Neuronal stem cell (in vitro differentiated cells): Measurements from ENCODE around the gene REV1.
"Not testable (repeated sequence)": the region's sequence is repeated elsewhere in the genome, so short reads cannot be mapped to it uniquely, and the experiment has no call there.

Experiments used
- DNase-seq: peaks from one replicate; pipeline ENCODE4 v3.0.0-alpha.2; 2013; ENCODE audit warnings: low spot score
- H2AFZ ChIP-seq: one replicate; pipeline ENCODE4 v1.6.1; 2013; ENCODE audit warnings: mild to moderate bottlenecking, low read length, inconsistent platforms
- H2AK5ac ChIP-seq: 2 replicates; pipeline ENCODE4 v1.6.1; 2013; ENCODE audit warnings: low read depth, mild to moderate bottlenecking, inconsistent platforms, low read length, moderate library complexity, mixed read lengths
- H2BK120ac ChIP-seq: 2 replicates; pipeline ENCODE4 v1.6.1; 2013; ENCODE audit warnings: low read depth, mild to moderate bottlenecking, inconsistent platforms, low read length, moderate library complexity, mixed read lengths
- H2BK12ac ChIP-seq: one replicate; pipeline ENCODE4 v1.6.1; 2013; ENCODE audit warnings: low read length, inconsistent platforms
- H2BK15ac ChIP-seq: 2 replicates; pipeline ENCODE4 v1.6.1; 2013; ENCODE audit warnings: mild to moderate bottlenecking, low read length, inconsistent platforms, mixed read lengths
- H2BK5ac ChIP-seq: one replicate; pipeline ENCODE4 v1.6.1; 2013; ENCODE audit warnings: inconsistent platforms, mild to moderate bottlenecking, low read length, moderate library complexity
- H3K14ac ChIP-seq: one replicate; pipeline ENCODE4 v1.6.1; 2013; ENCODE audit warnings: low read length, inconsistent platforms
- H3K18ac ChIP-seq: 2 replicates; pipeline ENCODE4 v1.6.1; 2013; ENCODE audit warnings: low read length, inconsistent platforms
- H3K23ac ChIP-seq: 2 replicates; pipeline ENCODE4 v1.6.1; 2013; ENCODE audit warnings: low read depth, mild to moderate bottlenecking, mixed read lengths, low read length, inconsistent platforms; ENCODE audit not compliant: poor library complexity
- H3K27ac ChIP-seq: replicated peaks from 3 replicates; pipeline ENCODE4 v1.5.1; 2013; ENCODE audit warnings: low read length, inconsistent platforms
- H3K27me3 ChIP-seq, 3 experiments: 2 replicates each; pipeline ENCODE4 v1.6.1; 2013; ENCODE audit warnings: low read length in 3 of 3, mild to moderate bottlenecking in 2 of 3, inconsistent platforms in 1 of 3, low read depth in 1 of 3, mixed read lengths in 1 of 3, moderate library complexity in 1 of 3; ENCODE audit not compliant: control insufficient read depth in 3 of 3, insufficient read depth in 3 of 3
- H3K36me3 ChIP-seq, 2 donors: replicated peaks in 1 of 2; 2 replicates each; pipeline ENCODE4 v1.6.1; 2013; ENCODE audit warnings: low read length in 2 of 2; ENCODE audit not compliant: control insufficient read depth in 2 of 2, insufficient read depth in 2 of 2
- H3K4ac ChIP-seq: 2 replicates; pipeline ENCODE4 v1.6.1; 2013; ENCODE audit warnings: inconsistent platforms, mild to moderate bottlenecking, low read length, moderate library complexity
- H3K4me1 ChIP-seq, 2 donors: 1 replicate in 1 of 2; 2 replicates in 1 of 2; pipeline ENCODE4 v1.6.1; 2013; ENCODE audit warnings: low read length in 2 of 2, low read depth in 1 of 2; ENCODE audit not compliant: control insufficient read depth in 2 of 2, insufficient read depth in 1 of 2
- H3K4me2 ChIP-seq: one replicate; pipeline ENCODE4 v1.6.1; 2013; ENCODE audit warnings: mild to moderate bottlenecking, low read length, inconsistent platforms; ENCODE audit not compliant: insufficient read depth, poor library complexity, severe bottlenecking
- H3K4me3 ChIP-seq, 2 donors: 2 replicates each; pipeline ENCODE4 v1.5.1; 2013; ENCODE audit warnings: low read length in 2 of 2, mild to moderate bottlenecking in 2 of 2, inconsistent platforms in 1 of 2, moderate library complexity in 1 of 2
- H3K79me1 ChIP-seq: one replicate; pipeline ENCODE4 v1.6.1; 2013; ENCODE audit warnings: low read depth, mild to moderate bottlenecking, inconsistent platforms, low read length, moderate library complexity
- H3K9ac ChIP-seq: one replicate; pipeline ENCODE4 v1.6.1; 2013; ENCODE audit warnings: mild to moderate bottlenecking, low read depth, low read length, inconsistent platforms; ENCODE audit not compliant: poor library complexity
- H3K9me3 ChIP-seq, 2 donors: replicated peaks in 1 of 2; 2 replicates each; pipeline versions ENCODE3 to v1.6.1; 2013; ENCODE audit warnings: low read length in 2 of 2, mild to moderate bottlenecking in 2 of 2, inconsistent platforms in 1 of 2, low read depth in 1 of 2, mixed read lengths in 1 of 2, moderate library complexity in 1 of 2; ENCODE audit not compliant: control insufficient read depth in 2 of 2, insufficient read depth in 1 of 2
- H4K8ac ChIP-seq: one replicate; pipeline ENCODE4 v1.6.1; 2013; ENCODE audit warnings: low read depth, mild to moderate bottlenecking, inconsistent platforms, low read length, moderate library complexity
- H4K91ac ChIP-seq: one replicate; pipeline ENCODE4 v1.6.1; 2013; ENCODE audit warnings: low read length, low read depth, mild to moderate bottlenecking, inconsistent platforms; ENCODE audit not compliant: poor library complexity
- whole genome bisulfite sequencing, 2 donors: extraction: QIAGEN DNeasy Blood & Tissue Kit; methylation state at CpG; one replicate each; pipeline ENCODE4 v1.1.7; 2013; ENCODE audit warnings: missing lambda C conversion rate in 2 of 2, mixed read lengths in 1 of 2; ENCODE audit not compliant: insufficient read length in 2 of 2, insufficient replicate concordance in 1 of 2; ENCODE audit errors: extremely low coverage in 2 of 2; 5-methylcytosine and 5-hydroxymethylcytosine counted together

The REV1 gene

DNA sequence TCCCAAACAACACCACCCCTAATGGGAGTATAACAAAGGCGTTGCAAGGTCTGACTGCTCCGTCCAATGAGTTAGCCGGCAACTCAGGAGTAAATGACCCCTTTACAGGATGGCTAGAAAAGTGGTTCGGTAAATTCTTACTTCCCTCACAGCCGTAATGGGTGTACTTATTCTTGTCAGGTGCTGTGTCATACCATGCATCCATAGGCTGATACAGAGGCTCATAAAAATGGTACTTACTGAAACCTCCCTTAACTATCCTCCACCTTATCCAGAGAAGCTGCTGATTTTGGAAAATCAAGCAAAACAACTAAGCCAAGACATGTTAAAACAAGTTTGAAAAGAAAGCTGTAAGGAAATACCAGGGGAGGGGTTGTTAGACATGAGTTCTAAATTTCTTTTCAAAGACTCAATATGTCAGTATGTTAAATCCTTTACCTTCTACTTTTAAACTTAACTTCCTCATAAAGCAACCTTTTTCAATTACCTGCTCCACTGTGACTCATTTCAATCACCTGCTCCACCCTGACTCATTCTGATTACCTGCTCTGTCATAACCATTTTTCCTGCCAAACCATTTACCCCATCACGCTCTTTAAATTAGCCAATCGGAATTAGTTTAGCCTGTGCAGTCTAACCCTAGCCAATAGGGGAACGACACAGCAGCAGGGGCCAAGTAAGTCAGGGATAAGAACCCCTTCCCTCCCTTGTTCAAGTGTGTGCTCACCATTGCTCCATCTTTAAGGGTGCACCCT lies 14.0 kb upstream of the REV1 start:
- not testable (repeated sequence) for H2BK120ac ChIP-seq, H2AFZ ChIP-seq, H3K4me1 ChIP-seq, H3K36me3 ChIP-seq, H3K4me3 ChIP-seq, H4K8ac ChIP-seq, H2BK12ac ChIP-seq, H3K4me2 ChIP-seq, H3K18ac ChIP-seq, H3K9me3 ChIP-seq, DNase-seq, H2BK5ac ChIP-seq, H2BK15ac ChIP-seq, H3K14ac ChIP-seq, H3K27ac ChIP-seq, H3K9ac ChIP-seq, H3K79me1 ChIP-seq, H3K4ac ChIP-seq, H4K91ac ChIP-seq, H2AK5ac ChIP-seq, H3K23ac ChIP-seq
- peaks cover 0 to 16% (median 0%) of the 10 kb centered on the region in 3 experiments for H3K27me3 ChIP-seq
- no CpG with 5 or more reads among the region's 8 CpGs for WGBS, 2 donors

DNA sequence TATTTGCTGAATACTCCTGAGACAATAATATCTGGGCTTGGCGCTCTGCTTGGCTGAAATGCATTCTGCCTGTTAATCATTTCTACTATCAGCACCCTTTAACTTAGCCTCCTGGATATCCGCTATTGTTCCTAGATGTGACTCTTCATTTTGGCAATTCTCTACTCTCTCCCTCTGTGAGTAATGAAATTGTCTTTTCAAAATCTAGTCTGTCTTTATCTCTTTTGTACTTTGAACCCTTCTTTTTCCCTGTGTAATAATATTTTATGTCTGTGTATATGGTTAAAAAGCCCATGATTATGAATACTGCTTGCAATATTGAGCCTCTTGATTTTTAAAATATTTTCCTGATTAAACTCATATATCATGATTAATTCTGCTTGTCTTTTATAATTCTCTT lies 6.2 kb upstream of the REV1 start:
- no peak overlapping the region for H3K4ac ChIP-seq
- no peak overlapping the region for H2AK5ac ChIP-seq
- no peaks in the 10 kb centered on the region for H3K79me1 ChIP-seq
- H3K23ac ChIP-seq: no peak overlapping the region
- H2BK12ac ChIP-seq: no peak overlapping the region
- no peak overlapping the region for H3K9ac ChIP-seq
- no peak overlapping the region for H3K4me2 ChIP-seq
- no peak overlapping the region for H4K8ac ChIP-seq
- H3K36me3 ChIP-seq: no peaks in the 10 kb centered on the region
- no peak for DNase-seq
- no peak overlapping the region for H3K4me3 ChIP-seq
- no peak overlapping the region for H2AFZ ChIP-seq
- no peak overlapping the region for H3K14ac ChIP-seq
- H2BK5ac ChIP-seq: no peak overlapping the region
- no peak overlapping the region for H2BK120ac ChIP-seq
- no peak overlapping the region for H3K18ac ChIP-seq
- H3K27me3 ChIP-seq: peaks cover 0 to 13% (median 0%) of the 10 kb centered on the region in 3 experiments
- peaks cover 0 to 4% of the 10 kb centered on the region in 2 donors for H3K4me1 ChIP-seq
- no peak overlapping the region for H2BK15ac ChIP-seq
- no CpG with 5 or more reads among the region's 2 CpGs for WGBS, 2 donors
- no peak overlapping the region for H3K27ac ChIP-seq
- no peak overlapping the region for H4K91ac ChIP-seq
- no peaks in the 10 kb centered on the region for H3K9me3 ChIP-seq

DNA sequence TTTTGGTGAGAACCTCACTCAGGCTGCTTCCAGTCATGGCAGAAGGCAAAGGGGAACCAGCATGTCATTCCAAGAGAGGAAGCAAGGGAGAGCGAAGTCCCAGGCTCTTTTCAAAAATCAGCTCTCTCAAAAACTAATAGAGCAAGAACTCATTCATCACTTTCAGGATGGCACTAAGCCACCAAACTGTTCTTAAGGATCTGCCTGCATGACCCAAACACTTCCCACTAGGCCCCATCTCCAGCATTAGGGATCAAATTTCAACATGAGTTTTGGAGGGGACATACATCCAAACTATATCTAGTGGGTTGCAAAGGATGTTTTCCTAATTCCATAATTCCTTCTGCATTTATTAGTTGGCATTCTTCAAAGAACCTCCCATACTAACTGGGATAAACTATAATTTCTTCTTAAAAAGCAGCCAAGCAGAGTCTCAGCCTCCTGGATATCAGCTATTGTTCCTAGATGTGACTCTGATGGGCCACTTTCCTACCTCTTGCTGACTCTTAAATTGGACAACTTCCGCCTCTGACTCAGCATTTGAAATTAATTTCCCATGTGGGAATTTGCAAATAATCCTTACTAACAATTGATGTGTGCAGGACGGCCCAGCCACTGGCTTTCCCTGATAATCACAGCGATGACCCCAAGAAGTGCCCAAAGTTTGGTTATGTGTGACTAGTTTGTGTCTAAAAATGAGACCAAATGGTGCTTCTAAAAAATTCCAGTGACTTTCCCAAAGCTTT lies 5.5 kb upstream of the REV1 start:
- Histone ChIP-seq H3K9me3 (no peaks in the 10 kb centered on the region), H4K91ac (no peak overlapping the region), H3K4me1 (peaks cover 0 to 4% of the 10 kb centered on the region in 2 donors), H3K27me3 (peaks cover 0 to 13% (median 0%) of the 10 kb centered on the region in 3 experiments), H2BK12ac (no peak overlapping the region), H2AK5ac (no peak overlapping the region), H2BK120ac (no peak overlapping the region), H3K18ac (no peak overlapping the region), H3K36me3 (no peaks in the 10 kb centered on the region), H3K4ac (no peak overlapping the region), H4K8ac (no peak overlapping the region), H3K27ac (no peak overlapping the region), H3K23ac (no peak overlapping the region), H3K14ac (no peak overlapping the region), H3K79me1 (no peaks in the 10 kb centered on the region), H2BK5ac (no peak overlapping the region), H3K9ac (no peak overlapping the region), H2AFZ (peak overlapping the region; percentile 73), H2BK15ac (no peak overlapping the region), H3K4me3 (no peak overlapping the region), H3K4me2 (no peak overlapping the region)
- no peak for DNase-seq
- no CpG with 5 or more reads among the region's 4 CpGs for WGBS, 2 donors

DNA sequence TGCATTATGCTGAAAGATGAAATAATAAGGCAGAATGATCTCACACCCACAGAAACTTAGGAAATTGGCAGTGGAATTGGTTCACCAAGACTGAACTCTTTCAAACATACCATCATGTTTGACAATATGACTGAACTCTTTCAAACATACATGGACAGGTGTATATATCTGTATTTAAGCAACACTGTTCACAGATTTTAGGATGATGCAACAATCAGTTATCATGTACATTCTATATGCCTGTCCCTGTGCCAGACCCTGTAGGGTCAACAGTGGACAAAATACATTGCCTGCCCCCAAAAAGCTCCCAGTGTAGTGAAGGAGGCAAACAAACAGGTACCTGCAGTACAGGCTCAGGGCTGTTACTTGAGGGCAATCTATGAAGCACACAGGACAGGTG lies 2.9 kb upstream of the REV1 start:
- H3K4me2 ChIP-seq: no peak overlapping the region
- no peak overlapping the region for H4K8ac ChIP-seq
- no peak overlapping the region for H4K91ac ChIP-seq
- H3K9ac ChIP-seq: no peak overlapping the region
- no peak overlapping the region for H3K23ac ChIP-seq
- H2BK12ac ChIP-seq: no peak overlapping the region
- no peak overlapping the region for H2AFZ ChIP-seq
- H3K27me3 ChIP-seq: peaks cover 0 to under 1% (median 0%) of the 10 kb centered on the region in 3 experiments
- no peak overlapping the region for H2AK5ac ChIP-seq
- no peak overlapping the region for H3K18ac ChIP-seq
- H3K4ac ChIP-seq: no peak overlapping the region
- H2BK120ac ChIP-seq: no peak overlapping the region
- H3K79me1 ChIP-seq: no peaks in the 10 kb centered on the region
- H3K14ac ChIP-seq: no peak overlapping the region
- H3K36me3 ChIP-seq: no peaks in the 10 kb centered on the region
- peaks cover 4 to 5% of the 10 kb centered on the region in 2 donors for H3K4me1 ChIP-seq
- DNase-seq: no peak
- no peaks in the 10 kb centered on the region for H3K9me3 ChIP-seq
- H3K27ac ChIP-seq: no peak overlapping the region
- no peak overlapping the region for H3K4me3 ChIP-seq
- no peak overlapping the region for H2BK15ac ChIP-seq
- H2BK5ac ChIP-seq: no peak overlapping the region
